HepG2 (cell line): Measurements from ENCODE around the gene DDX23. TPM values are rescaled to one million over a fixed set of nuclear protein-coding genes. Genes with fewer than 3 reads are reported as not detected.

Experiments used
- BRCA1 ChIP-seq: sonication (generic); formaldehyde crosslinking; IDR thresholded peaks from 2 replicates; pipeline ENCODE4 v1.4.0; 2020; ENCODE audit warnings: missing genetic modification reagents
- HNF4G ChIP-seq, 2 experiments: sonication (generic) in 1 of 2; formaldehyde crosslinking in 1 of 2; IDR thresholded peaks; 2 replicates each; pipeline versions ENCODE4 v1.4.0 to v1.6.1; 2011 to 2020; ENCODE audit warnings: borderline replicate concordance in 2 of 2, low read depth in 2 of 2, mild to moderate bottlenecking in 2 of 2, low read length in 1 of 2, missing genetic modification reagents in 1 of 2, moderate library complexity in 1 of 2
- NCOR1 ChIP-seq: fragments of 200-600 bp; sonication (generic); IDR thresholded peaks from 2 replicates; pipeline ENCODE4 v1.7.0; 2017; ENCODE audit warnings: antibody characterized with exemption, low read length, borderline replicate concordance
- ZBTB39 ChIP-seq: sonication (generic); formaldehyde crosslinking; IDR thresholded peaks from 2 replicates; pipeline ENCODE4 v1.5.0; 2020; ENCODE audit warnings: missing genetic modification reagents
- ZNF260 ChIP-seq: sonication (generic); formaldehyde crosslinking; IDR thresholded peaks from 2 replicates; pipeline ENCODE4 v1.4.0; 2020; ENCODE audit warnings: missing genetic modification reagents, low read depth, mild to moderate bottlenecking, borderline replicate concordance
- ZNF350 ChIP-seq: sonication (generic); formaldehyde crosslinking; IDR thresholded peaks from 2 replicates; pipeline ENCODE4 v1.4.0; 2020; ENCODE audit warnings: mild to moderate bottlenecking, low read depth, missing genetic modification reagents, borderline replicate concordance
- ZNF652 ChIP-seq: IDR thresholded peaks from 2 replicates; pipeline ENCODE4 v1.6.1; 2016; ENCODE audit warnings: low read depth, borderline replicate concordance
- polyA plus RNA-seq, 8 experiments: library from polyadenylated mRNA; depleted of rRNA in 3 of 8; stranded (reverse) in 7 of 8; unstranded in 1 of 8; fragments of >200 nt; fragmentation: Illumina TruSeq in 4 of 8; extraction: Trizol in 4 of 8; gene quantifications; 2 replicates each; pipeline versions ENCODE4 v1.2.1 to v1.2.3, GENCODE V29; 2011 to 2016; ENCODE audit warnings: low read depth in 4 of 8, missing spikeins in 1 of 8, mixed read lengths in 1 of 8; ENCODE audit not compliant: insufficient read depth in 1 of 8
- total RNA-seq, 5 experiments: library from RNA; depleted of rRNA; stranded (reverse); fragments of >200 nt; fragmentation: Illumina TruSeq; extraction: Trizol; gene quantifications; 2 replicates each; pipeline ENCODE4 v1.2.3, GENCODE V29; 2016; ENCODE audit warnings: low read depth in 1 of 5
- TF ChIP-seq, protein P1 (sequence below): sonication (generic); formaldehyde crosslinking; IDR thresholded peaks from 2 replicates; pipeline ENCODE4 v1.4.0; 2020; ENCODE audit warnings: mild to moderate bottlenecking, missing genetic modification reagents, borderline replicate concordance
- TF ChIP-seq, protein P2 (sequence below): sonication (generic); formaldehyde crosslinking; IDR thresholded peaks from 2 replicates; pipeline ENCODE4 v1.9.0; 2021; ENCODE audit warnings: missing genetic modification reagents, borderline replicate concordance
- TF ChIP-seq, protein P3 (sequence below): sonication (generic); formaldehyde crosslinking; IDR thresholded peaks from 2 replicates; pipeline ENCODE4 v1.5.0; 2020; ENCODE audit warnings: mild to moderate bottlenecking, missing genetic modification reagents, borderline replicate concordance
- TF ChIP-seq, protein P4 (sequence below): sonication (generic); formaldehyde crosslinking; IDR thresholded peaks from 2 replicates; pipeline ENCODE4 v1.5.0; 2020; ENCODE audit warnings: mild to moderate bottlenecking, missing genetic modification reagents, moderate library complexity

Gene DDX23
- total and polyA plus RNA-seq, 2 of the 13 experiments (the other 11 are each of a cell fraction or from before 2014, with no cell fraction given) = 35.7 to 90.0 TPM

DNA sequence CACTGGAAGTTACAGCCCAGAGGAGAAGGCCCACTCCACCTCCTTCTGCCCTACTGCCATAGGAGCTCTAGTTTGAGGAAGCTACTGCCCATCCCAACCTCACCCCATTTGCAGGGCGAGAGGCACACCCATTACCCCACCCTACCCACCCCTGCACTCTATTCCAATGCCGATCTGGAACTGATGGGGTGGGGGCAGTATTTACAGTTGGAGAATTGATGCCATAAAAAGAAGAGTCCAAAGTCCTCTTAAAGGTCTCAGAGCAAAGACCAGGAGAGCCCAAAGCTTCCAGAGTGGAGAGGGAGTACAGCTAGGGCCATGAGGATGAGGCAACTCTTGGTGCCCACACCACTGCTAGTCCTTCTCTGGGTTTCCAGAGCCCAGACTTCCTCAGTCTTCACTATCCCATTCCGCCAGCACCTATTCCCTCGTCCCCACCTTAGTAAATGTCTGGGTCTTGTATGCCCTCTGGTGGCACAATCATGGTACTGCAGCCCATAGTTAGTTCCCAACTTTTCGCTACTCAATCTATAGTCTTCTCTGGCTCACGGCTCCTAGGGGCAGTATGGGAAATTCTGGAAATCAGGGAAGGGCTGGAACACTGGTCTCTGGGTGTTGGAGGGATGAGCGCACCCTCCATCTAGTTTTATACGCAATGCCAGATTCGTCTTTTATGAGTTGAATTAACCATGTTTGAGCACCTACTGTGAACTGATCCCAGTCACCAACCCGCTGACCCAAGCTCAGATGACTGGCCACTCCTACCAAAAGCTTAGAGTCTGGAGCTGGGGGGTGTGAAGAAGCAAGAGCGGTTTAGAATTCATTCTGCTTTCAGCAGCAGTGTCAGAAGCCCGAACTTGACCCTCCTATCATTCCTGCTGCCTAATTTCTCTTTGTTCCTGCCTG is 56.2 kb downstream of the DDX23 start (continued):
- TF ChIP-seq, protein P1, sequence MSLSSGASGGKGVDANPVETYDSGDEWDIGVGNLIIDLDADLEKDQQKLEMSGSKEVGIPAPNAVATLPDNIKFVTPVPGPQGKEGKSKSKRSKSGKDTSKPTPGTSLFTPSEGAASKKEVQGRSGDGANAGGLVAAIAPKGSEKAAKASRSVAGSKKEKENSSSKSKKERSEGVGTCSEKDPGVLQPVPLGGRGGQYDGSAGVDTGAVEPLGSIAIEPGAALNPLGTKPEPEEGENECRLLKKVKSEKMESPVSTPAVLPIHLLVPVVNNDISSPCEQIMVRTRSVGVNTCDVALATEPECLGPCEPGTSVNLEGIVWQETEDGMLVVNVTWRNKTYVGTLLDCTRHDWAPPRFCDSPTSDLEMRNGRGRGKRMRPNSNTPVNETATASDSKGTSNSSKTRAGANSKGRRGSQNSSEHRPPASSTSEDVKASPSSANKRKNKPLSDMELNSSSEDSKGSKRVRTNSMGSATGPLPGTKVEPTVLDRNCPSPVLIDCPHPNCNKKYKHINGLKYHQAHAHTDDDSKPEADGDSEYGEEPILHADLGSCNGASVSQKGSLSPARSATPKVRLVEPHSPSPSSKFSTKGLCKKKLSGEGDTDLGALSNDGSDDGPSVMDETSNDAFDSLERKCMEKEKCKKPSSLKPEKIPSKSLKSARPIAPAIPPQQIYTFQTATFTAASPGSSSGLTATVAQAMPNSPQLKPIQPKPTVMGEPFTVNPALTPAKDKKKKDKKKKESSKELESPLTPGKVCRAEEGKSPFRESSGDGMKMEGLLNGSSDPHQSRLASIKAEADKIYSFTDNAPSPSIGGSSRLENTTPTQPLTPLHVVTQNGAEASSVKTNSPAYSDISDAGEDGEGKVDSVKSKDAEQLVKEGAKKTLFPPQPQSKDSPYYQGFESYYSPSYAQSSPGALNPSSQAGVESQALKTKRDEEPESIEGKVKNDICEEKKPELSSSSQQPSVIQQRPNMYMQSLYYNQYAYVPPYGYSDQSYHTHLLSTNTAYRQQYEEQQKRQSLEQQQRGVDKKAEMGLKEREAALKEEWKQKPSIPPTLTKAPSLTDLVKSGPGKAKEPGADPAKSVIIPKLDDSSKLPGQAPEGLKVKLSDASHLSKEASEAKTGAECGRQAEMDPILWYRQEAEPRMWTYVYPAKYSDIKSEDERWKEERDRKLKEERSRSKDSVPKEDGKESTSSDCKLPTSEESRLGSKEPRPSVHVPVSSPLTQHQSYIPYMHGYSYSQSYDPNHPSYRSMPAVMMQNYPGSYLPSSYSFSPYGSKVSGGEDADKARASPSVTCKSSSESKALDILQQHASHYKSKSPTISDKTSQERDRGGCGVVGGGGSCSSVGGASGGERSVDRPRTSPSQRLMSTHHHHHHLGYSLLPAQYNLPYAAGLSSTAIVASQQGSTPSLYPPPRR = no peak
- TF ChIP-seq NCOR1 (peak; percentile 49; the same call in 1 of the 2 replicates), ZNF260 (no peak), ZBTB39 (CRISPR knock-in tag) (no peak), ZNF350 (CRISPR knock-in tag) (peak; percentile 46; the same call in 1 of the 2 replicates), ZNF652 (CRISPR knock-in tag) (no peak), BRCA1 (CRISPR knock-in tag) (no peak), HNF4G (IDR thresholded peaks at IDR 0.05; ENCODE audit: borderline replicate concordance, low read depth, low read length) (0 out of 2 replicates have a peak, but pooled peaks have one; percentile 40), HNF4G (CRISPR knock-in tag; IDR thresholded peaks at IDR 0.05; ENCODE audit: borderline replicate concordance, low read depth) (no peak)
- TF ChIP-seq, protein P2, sequence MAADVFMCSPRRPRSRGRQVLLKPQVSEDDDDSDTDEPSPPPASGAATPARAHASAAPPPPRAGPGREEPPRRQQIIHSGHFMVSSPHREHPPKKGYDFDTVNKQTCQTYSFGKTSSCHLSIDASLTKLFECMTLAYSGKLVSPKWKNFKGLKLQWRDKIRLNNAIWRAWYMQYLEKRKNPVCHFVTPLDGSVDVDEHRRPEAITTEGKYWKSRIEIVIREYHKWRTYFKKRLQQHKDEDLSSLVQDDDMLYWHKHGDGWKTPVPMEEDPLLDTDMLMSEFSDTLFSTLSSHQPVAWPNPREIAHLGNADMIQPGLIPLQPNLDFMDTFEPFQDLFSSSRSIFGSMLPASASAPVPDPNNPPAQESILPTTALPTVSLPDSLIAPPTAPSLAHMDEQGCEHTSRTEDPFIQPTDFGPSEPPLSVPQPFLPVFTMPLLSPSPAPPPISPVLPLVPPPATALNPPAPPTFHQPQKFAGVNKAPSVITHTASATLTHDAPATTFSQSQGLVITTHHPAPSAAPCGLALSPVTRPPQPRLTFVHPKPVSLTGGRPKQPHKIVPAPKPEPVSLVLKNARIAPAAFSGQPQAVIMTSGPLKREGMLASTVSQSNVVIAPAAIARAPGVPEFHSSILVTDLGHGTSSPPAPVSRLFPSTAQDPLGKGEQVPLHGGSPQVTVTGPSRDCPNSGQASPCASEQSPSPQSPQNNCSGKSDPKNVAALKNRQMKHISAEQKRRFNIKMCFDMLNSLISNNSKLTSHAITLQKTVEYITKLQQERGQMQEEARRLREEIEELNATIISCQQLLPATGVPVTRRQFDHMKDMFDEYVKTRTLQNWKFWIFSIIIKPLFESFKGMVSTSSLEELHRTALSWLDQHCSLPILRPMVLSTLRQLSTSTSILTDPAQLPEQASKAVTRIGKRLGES (CRISPR knock-in tag) = no peak
- TF ChIP-seq, protein P3, sequence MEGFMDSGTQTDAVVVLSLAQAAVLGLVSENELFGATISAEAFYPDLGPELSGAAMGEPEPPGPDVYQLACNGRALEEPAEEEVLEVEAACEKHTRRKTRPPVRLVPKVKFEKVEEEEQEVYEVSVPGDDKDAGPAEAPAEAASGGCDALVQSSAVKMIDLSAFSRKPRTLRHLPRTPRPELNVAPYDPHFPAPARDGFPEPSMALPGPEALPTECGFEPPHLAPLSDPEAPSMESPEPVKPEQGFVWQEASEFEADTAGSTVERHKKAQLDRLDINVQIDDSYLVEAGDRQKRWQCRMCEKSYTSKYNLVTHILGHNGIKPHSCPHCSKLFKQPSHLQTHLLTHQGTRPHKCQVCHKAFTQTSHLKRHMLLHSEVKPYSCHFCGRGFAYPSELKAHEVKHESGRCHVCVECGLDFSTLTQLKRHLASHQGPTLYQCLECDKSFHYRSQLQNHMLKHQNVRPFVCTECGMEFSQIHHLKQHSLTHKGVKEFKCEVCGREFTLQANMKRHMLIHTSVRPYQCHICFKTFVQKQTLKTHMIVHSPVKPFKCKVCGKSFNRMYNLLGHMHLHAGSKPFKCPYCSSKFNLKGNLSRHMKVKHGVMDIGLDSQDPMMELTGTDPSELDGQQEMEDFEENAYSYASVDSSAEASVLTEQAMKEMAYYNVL (CRISPR knock-in tag) = peak; percentile 33; the same call in 1 of the 2 replicates
- TF ChIP-seq, protein P4, sequence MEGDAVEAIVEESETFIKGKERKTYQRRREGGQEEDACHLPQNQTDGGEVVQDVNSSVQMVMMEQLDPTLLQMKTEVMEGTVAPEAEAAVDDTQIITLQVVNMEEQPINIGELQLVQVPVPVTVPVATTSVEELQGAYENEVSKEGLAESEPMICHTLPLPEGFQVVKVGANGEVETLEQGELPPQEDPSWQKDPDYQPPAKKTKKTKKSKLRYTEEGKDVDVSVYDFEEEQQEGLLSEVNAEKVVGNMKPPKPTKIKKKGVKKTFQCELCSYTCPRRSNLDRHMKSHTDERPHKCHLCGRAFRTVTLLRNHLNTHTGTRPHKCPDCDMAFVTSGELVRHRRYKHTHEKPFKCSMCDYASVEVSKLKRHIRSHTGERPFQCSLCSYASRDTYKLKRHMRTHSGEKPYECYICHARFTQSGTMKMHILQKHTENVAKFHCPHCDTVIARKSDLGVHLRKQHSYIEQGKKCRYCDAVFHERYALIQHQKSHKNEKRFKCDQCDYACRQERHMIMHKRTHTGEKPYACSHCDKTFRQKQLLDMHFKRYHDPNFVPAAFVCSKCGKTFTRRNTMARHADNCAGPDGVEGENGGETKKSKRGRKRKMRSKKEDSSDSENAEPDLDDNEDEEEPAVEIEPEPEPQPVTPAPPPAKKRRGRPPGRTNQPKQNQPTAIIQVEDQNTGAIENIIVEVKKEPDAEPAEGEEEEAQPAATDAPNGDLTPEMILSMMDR (CRISPR knock-in tag) = peak; percentile 95
